SU-DHL-6 (cell line): Measurements from ENCODE around the gene TCEAL5.

Experiments
- CTCF ChIP-seq: fragments of 200-600 bp; sonication (generic); IDR thresholded peaks from one replicate; pipeline ENCODE4 v1.5.1; 2017; ENCODE audit warnings: antibody characterized with exemption, mild to moderate bottlenecking, low read length, moderate library complexity; ENCODE audit not compliant: insufficient read depth, poor library complexity, severe bottlenecking
- EZH2phosphoT487 ChIP-seq: fragments of 200-600 bp; sonication (generic), shearing (Covaris generic); conservative IDR thresholded peaks from 2 replicates; pipeline ENCODE4 v1.6.1; 2018; ENCODE audit warnings: mild to moderate bottlenecking, antibody characterized with exemption, low read length, moderate library complexity, mixed read lengths

GRCh38 chrX:103258275-103258674 lies 18.3 kb downstream of the TCEAL5 start:
- TF ChIP-seq CTCF (no peak), EZH2phosphoT487 (no peak)
